Measurements from ENCODE around the gene PTGDR2.

The PTGDR2 gene
- total RNA-seq, result 0 to 1.4 (median 0) reads per million in 17 experiments

- no peak for DNase-seq
Measured at GRCh38 chr11:60855726-60856633, at the start of gene PTGDR2. Gene PTGDR2, minus strand, starts transcription at chr11:60855950. Its CDS starts 2,228 bp downstream, at chr11:60853722.

- no peak for DNase-seq
Measured at GRCh38 chr11:60905047-60905446, 49.3 kb upstream of the PTGDR2 start.

- no peak for DNase-seq
Measured at GRCh38 chr11:60902625-60903024, 46.9 kb upstream of the PTGDR2 start.

- no peak for DNase-seq
Measured at GRCh38 chr11:60900673-60901404, 45.1 kb upstream of the PTGDR2 start.

GRCh38 chr11:60899977-60900376 lies 44.2 kb upstream of the PTGDR2 start:
- no peak for DNase-seq

- DNase-seq, result peak; percentile 68 to 73 (median 71)
Measured at GRCh38 chr11:60899046-60899936, 43.5 kb upstream of the PTGDR2 start.

- DNase-seq, result no peak
Measured at GRCh38 chr11:60897496-60897895, 41.7 kb upstream of the PTGDR2 start.

- DNase-seq, result peak in 1 of 4 experiments; percentile 27
Measured at GRCh38 chr11:60895687-60896086, 39.9 kb upstream of the PTGDR2 start.

GRCh38 chr11:60891103-60891741 lies 35.5 kb upstream of the PTGDR2 start:
- no peak for DNase-seq

- DNase-seq, result no peak
Measured at GRCh38 chr11:60890696-60891095, 34.9 kb upstream of the PTGDR2 start.

- no peak for DNase-seq
Measured at GRCh38 chr11:60889869-60890311, 34.1 kb upstream of the PTGDR2 start.

GRCh38 chr11:60887556-60887955 lies 31.8 kb upstream of the PTGDR2 start:
- peak; percentile 47 to 71 (median 60) for DNase-seq

- no peak for DNase-seq
Measured at GRCh38 chr11:60880643-60881282, 25.0 kb upstream of the PTGDR2 start.

- DNase-seq, result no peak
Measured at GRCh38 chr11:60879971-60880588, 24.3 kb upstream of the PTGDR2 start.

GRCh38 chr11:60879104-60879503 lies 23.4 kb upstream of the PTGDR2 start:
- DNase-seq, result no peak

GRCh38 chr11:60878245-60879101 lies 22.7 kb upstream of the PTGDR2 start:
- DNase-seq, result no peak

- no peak for DNase-seq
Measured at GRCh38 chr11:60876168-60876485, 20.4 kb upstream of the PTGDR2 start.

GRCh38 chr11:60875366-60876167 lies 19.8 kb upstream of the PTGDR2 start:
- no peak for DNase-seq
